Medulla oblongata (tissue), 1 donor: ENCODE measurements around the gene SLC25A46.
"Not testable (repeated sequence)": the region's sequence is repeated elsewhere in the genome, so short reads cannot be mapped to it uniquely, and the experiment has no call there.

Experiments used
- DNase-seq: peaks from one replicate; pipeline ENCODE4 v3.0.0-alpha.2; 2015; ENCODE audit errors: extremely low spot score

Gene SLC25A46

DNA sequence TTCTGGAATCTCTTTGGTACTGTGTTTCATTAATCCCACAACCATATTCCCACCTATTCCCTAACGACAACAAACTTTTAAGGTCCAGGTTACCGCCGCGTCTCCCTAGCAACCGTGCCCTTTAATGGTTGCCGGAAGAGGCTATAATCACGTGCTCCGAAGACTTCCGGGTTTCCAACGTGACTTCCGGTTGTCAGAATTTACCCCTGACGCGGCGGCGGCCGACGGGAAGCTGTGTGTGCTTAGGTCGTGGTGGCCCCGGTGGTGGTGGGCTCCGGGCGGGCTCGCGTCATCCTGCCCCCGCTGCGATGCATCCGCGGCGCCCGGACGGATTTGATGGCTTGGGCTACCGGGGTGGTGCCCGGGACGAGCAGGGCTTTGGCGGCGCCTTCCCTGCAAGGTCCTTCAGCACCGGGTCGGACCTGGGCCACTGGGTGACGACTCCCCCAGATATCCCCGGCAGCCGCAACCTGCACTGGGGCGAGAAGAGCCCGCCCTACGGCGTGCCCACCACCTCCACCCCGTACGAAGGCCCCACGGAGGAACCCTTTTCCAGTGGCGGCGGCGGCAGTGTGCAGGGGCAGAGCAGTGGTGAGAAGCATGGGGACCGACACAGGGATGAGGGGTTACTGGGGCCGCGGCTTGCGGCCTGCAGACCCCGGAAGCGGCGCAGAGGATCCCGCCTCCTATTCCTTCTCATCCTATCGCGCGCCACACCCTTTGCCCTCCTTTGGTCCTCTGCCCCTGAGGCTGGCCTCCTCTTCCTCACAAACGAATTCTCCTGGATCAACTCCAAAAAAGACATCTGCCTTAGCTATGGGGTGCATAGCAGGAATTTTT, at the start of gene SLC25A46:
Gene SLC25A46, plus strand, starts transcription at position 196 of the 840 bp plus-strand sequence. Its CDS starts 113 bp downstream, at position 309.
- DNase-seq, result peak; percentile 96

DNA sequence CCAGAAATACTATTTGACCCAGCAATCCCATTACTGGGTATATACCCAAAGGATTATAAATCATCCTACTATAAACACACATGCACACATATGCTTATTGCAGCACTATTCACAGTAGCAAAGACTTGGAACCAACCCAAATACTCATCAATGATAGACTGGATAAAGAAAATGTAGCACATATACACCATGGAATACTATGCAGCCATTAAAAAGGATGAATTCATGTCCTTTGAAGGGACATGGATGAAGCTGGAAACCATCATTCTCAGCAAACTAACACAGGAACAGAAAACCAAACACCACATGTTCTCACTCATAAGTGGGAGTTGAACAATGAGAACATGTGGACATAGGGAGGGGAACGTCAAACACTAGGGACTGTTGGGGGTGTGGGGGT, 48.2 kb upstream of the SLC25A46 start:
- DNase-seq, result not testable (repeated sequence)

DNA sequence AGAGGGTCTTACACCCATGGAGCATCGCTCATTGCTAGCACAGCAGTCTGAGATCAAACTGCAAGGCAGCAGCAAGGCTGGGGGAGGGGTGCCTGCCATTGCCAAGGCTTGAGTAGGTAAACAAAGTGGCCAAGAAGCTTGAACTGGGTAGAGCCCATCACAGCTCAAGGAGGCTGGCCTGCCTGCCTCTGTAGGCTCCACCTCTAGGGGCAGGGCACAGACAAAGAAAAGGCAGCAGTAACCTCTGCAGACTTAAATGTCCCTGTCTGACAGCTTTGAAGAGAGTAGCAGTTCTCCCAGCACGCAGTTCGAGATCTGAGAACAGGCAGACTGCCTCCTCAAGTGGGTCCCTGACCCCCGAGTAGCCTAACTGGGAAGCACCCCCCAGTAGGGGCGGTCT, 46.1 kb upstream of the SLC25A46 start:
- not testable (repeated sequence) for DNase-seq

DNA sequence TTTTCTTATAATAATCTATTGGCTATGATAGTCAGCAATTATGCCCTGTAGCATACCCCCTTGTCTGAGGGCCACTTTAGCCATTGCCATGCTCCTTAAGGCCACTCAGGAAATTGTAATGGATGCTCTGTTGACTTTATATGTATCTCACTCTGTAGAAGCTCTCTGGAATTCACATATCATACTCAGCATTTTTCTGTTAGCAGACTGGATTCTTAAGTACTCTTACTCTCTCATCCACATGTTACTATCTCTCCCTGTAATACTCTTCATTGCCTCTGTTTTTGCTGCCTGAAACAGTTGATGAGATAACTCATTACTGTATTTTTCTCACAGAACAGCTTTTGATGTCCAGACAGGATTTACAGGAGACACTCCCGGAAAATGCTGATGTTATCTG, 36.5 kb upstream of the SLC25A46 start:
- DNase-seq, result no peak

DNA sequence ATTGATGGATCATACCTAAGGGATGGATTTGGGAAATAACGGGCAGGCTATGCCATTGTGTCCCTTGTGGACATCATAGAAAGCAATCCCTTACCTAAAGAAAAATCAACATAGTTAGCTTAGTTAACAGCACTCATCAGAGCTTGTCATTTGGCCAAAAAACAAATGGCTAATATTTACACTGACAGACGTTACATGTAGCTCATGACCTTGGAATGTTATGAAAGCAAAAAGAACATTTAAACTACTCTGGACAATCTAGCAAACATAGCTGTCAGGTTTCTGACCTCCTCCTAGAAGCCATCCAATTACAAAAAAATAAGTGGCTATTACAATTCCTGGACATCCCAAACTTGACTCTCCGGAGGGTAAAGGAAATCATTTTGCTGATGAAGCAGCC, 36.1 kb upstream of the SLC25A46 start:
- no peak for DNase-seq

DNA sequence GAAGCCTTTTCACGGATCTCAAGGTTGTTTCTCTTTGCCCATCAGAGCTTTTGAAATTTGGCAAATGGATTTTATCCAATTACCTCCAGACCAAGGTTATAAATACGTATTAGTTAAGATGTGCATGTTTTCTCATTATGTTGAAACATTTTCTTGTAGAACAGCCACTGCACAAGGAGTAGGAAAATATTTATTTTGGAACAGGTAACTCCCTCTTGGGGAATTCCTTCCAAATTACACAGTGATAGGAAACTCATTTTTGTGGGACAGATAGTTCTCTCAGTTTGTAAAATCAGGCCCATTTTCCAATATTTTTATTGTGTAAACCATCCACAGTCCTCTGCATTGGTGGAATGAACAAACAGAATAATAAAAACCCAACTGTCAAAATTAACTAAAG, 35.3 kb upstream of the SLC25A46 start:
- DNase-seq, result no peak

DNA sequence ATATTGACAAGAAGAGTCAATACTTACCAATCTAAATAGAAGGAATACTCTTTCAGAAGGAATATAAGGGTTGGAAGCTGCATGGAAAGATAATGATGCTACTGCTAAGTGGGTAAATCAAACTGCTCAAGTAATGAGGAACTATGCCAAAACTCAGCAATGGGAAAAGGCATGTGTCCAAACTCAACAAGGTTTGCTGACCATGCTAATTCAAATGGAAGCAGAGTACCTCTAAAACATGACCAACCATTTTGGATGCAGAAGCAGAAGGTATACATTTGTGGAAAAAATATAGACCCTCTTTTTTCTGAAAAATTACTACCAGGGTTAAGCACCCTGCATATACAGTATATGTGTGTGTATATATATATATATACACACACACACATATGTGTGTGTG, 33.5 kb upstream of the SLC25A46 start:
- DNase-seq, result no peak

DNA sequence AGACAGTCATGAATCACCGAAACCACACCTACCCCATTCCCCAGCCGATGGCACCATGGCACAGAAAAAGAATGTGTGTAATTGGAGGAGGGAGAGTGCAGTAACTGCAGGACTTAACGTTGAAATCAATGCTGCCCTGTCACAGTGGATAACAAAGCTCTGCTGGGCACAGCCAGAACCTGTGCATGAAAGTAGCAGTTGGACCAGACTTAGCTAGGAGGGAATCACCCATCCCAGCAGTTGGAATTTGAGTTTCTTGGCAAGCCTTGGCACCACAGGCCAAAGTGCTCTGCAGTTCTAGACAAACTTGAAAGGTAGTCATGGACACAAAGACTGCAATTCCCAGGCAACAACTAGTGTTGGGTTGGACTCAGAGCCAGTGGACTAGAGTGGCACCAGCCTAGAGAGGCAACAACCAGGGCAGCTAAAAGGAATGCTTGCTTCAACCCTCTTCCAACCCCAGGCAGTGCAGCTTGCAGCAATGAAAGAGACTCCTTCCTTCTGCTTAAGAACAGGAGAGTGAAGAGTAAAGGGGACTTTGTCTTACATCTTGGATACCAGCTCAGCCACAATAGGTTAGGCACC, 31.5 kb upstream of the SLC25A46 start:
- DNase-seq, result peak; percentile 20

DNA sequence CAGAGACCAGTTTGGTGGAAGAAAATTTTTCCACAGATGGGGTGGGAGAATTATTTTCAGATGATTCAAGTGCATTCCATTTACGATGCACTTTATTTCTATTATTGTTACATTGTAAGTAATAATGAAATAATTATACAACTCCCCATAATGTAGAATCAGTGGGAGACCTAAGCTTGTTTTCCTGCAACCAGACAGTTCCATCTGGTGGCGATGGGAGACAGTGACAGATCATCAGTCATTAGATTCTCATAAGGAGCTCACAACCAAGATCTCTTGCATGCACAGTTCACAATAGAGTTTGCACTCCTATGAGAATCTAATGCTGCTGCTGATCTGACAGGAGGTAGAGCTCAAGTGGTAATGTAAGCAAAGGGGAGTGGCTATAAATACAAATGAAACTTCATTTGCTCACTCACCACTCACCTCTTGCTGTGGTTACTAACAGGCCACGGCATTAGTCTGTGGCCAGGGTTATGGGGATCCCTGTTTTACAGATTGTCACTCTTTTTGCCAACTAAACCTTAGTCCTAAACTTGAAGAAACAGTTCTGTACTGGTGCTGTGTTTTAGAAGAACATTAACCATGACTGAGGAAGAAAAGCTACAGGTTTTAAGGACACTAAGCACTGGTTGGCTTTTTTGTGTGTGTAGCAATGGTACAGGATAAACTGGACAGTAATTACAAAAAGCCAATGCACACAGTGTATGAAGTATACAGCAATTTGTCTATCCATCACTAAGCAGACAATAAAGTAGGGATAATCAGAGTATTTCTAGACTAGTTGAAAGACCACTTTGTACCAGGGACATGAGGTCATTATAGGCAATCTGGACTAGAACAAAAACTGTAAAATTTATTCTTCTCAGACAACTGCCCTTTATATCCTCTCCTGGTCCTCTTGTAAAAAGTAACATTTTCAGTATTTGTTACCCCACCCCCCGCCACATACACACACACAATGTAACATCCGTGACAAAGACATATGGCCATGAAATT, 22.3 kb upstream of the SLC25A46 start:
- peak; percentile 50 for DNase-seq

DNA sequence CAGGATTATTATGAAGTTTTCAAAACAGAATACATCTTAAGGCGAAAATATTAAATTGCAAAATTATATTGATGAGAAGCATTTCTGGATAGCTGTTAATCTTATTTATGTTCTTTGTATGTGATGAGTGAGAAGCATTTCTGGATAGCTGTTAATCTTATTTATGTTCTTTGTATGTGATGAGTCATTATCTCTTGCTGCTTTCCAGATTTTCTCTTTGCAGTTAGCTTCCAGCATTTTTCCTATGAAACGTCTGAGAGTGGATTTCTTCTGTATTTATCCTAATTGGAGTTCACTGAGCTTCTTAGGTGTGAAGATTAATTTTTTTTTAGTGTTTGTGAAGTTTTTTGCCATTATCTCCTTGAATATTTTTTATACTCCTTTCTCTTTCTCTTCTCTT, 20.5 kb upstream of the SLC25A46 start:
- DNase-seq, result no peak

DNA sequence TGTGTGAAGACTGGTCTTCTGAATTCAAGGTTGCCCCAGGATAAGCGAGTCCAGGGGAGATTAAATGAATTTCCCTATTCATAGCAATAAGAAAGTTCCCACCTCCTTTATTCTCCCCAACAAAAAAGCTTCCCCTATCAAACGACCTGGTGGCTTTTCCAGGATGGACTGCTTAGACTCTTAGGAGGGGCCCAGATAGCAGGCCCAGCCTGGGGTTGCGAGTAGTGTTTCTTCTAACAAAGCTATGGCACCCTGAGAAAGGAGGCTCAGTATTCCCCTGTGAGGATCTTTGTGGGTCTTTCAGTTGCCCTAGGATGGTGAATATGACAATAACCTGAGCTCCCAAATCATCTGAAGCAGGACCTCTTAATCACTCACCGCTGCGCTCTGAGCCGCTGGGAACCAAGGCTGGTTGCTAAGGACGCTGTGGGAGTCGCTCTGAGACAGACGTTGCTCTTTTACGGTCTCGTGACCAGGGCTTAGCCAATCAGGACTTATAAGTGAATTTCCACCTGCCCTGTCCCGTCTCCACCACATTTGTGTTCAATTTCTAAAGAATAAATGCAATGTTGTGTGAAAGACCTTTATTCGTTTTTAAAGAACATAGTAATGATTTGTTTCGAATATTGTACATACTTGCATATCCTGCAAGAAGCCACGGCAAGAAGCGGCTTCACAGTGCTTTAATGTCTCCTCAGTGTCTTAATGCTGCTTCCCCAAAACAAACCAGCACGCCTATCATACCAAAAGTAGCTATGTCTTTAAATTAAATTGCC, 12.4 kb upstream of the SLC25A46 start, which contains the start of gene TMEM232:
Gene TMEM232, minus strand, starts transcription at position 423 of the 776 bp plus-strand sequence. CDS start 59,319 bp downstream, outside the sequence.
- DNase-seq, result peak; percentile 94

DNA sequence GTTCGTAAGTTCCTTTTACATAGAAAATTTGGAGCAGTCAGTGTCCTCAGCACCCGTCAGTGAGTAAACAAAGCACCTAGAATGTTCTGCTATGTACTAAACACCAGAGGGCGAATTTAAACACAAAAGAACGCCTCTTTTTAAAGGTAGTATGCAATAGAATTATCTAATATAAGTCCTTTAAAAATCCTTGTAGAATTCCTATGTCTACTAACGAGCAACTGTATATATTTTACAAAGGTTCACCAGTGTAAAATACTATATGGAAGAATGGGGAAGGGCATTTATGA, 11.8 kb upstream of the SLC25A46 start:
- no peak for DNase-seq

DNA sequence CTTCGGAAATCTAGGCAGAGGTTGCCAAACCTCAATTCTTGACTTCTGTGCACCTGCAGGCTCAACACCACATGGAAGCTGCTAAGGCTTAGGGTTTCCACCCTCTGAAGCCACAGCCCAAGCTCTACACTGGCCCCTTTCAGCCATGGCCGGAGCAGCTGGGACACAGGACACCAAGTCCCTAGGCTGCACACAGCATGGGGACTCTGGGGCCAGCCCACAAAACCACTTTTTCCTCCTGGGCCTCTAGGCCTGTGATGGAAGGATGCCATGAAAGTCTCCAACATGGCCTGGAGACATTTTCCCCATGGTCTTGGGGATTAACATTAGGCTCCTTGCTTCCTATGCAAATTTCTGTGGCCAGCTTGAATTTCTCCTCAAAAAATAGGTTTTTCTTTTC, 7.3 kb upstream of the SLC25A46 start:
- DNase-seq, result not testable (repeated sequence)

DNA sequence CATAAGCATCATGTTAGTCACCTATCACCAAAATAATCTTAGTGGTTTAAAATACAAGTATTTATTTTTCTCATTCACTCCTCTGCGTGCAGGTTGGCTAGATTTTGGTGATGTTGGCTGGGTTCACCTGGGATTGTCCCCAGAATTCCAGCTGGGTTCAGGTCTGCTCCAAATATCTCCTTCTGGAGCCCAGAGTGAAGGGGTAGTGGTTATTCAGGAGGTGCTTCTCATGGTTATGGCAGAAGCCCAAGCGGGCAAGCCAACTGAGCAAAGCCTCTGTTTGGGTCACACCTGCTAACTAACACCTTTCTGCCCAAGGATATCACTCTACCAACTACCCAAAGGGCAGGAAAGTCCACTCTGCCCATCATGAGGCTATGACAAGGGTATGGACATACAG, 4.7 kb upstream of the SLC25A46 start:
- no peak for DNase-seq

DNA sequence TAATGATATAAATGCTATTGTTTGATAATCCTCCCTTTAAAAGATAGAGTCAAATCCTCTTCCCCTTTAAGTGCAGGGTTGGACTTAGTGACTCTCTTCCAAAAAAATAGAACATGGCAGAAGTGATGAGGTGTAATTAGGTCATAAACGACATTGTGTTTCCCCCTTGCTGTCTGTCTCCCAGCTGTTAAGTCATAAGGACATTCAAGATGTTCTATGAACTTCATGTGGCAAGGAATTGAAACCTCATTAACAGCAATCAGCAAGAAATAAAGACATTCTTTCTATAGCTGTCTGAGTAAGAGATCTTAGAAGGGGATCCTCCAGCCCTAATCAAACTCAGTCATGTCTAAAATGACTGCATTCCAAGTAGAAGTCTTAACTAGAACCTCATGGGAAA, 3.3 kb upstream of the SLC25A46 start:
- no peak for DNase-seq

DNA sequence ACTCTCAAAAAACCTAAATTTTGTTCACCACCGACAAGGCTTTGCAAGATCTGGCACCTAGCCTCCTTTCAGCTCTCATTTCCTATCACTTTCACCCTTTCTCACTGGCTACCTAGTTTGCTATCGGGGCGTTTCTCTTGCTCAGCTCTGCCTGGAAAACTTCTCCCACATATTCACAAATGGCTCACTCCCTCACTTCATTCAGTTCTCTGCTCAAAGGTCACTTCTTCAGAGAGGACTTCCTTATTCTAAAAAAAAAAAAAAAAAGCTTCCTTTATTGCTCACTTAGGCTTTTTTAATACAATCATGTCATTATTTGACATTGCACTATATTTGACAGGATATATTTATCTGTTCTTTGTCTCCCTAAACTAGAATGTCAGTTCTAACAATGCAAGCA, 2.1 kb upstream of the SLC25A46 start:
- no peak for DNase-seq

DNA sequence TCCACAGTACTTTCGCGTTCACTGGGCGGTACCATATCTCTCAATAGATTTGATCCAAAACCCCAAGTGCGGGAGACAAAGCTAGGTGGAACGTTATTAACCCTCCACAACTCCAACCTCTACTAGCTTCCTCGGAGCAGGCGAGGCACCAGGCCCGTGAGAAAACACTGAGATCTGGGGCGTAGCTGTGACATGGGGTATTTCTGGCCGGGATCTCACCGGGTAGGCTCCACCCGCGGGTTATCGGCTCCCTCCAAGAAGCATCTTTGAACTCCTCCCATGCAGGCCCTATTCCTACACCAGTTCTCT, 350 bp upstream of the SLC25A46 start:
- DNase-seq, result no peak

DNA sequence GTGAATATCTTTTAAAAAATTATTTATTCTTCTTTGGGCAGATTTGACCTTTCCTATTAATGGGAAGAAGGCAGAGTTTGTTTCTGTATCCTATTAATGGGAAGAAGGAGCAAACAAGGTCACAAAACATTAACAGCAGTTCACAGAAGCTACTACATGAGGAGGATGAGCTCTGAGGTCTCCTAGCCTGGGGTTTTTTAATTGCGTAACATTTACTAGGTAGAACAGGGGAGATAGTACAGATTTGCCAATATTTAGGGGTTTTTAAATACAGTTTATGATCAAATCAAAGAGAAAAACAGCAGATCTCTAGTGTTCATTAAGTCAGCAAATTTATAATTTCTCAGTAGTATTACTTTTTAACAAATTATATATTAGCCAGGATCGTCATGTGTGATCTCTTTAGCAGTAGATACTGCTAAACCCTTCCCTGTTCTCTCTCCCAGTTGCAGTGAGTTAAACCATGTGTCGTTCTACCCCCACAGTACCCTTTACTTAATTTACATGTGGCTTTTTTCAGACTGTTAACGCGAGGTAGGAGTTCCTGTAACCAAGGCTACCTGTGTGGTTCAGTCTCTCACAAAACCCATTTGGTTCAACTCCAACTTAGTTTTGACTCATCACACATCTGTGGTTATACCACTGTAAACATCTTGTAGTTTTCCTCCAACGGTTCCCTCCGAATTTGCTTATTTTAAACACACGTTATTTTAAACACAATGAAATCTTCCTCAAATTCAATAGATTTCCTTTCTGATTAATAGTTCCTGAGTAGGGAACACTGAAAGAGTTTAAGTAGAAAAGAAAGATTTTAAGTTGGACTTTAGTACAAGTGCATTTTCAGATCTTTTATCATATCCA, 13.3 kb downstream of the SLC25A46 start:
- no peak for DNase-seq

DNA sequence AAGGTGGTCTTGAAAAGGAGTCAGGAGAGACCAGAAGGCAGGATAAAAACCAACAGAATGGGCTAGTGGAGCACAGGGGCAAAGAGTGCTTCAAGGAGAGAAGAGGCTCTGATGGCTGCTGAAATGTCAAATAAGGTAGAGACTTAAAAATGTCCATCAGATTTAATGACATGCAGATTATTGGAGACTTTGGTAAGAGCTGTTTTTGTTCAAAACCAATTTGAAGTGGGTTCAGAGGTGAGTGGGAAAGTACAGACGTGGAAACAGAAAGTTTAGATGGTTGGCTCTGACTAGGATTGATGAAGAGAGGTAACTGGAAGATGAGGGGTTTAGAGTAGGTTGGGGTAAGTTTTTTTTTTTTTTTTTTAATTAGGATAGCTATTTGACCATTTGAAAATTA, 14.1 kb downstream of the SLC25A46 start:
- DNase-seq, result no peak

DNA sequence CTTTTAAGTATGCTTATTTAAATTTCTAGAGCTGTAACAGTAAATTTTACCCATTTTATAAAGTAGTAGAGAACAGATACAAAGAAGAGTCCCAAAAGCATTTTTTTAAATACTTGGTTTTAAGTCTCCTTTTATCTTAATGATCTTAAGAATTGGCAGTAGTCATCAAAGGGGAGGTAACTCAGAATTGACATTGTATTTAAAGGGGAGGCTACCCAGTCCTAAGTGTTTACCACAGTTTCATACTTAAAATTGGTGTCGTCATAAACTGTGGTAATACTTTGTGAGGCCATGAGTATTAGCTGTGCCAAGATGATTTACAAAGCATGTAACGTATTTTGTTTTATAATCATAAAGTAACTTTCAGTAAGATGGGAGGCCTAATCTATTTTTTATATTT, 14.8 kb downstream of the SLC25A46 start:
- DNase-seq, result no peak

DNA sequence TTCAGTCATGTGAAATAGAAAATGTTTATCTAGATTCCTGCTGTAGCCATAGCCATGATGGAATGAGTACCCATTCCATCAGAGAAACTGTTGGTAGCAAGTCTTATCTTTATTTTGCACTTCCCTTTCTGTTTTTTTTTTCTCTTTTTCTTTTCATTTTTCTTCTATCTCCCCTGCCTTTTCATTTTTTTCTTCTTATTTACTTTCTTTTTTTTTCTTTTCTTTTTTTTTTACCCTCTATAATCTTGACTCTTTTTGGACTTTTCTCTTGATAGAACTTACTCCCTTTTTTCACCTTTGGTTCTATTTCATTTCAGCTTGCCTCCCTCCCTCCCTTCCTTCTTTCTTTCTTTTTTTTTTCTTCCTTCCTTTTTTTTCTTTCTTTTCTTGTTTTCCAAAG, 15.4 kb downstream of the SLC25A46 start:
- DNase-seq, result no peak
